ENCODE measurements around the gene RBM47.
"Not testable (repeated sequence)": the region's sequence is repeated elsewhere in the genome, so short reads cannot be mapped to it uniquely, and the experiment has no call there.

The RBM47 gene

GRCh38 chr4:40546969-40547788 is 82.5 kb downstream of the RBM47 start:
- Histone ChIP-seq H3K9me3 (ENCODE audit: control insufficient read depth in 1 of 2, low read length in 2 of 2) (no peaks in the 10 kb centered on the region), H3K4me1 (ENCODE audit: control insufficient read depth in 1 of 2, insufficient read depth in 2 of 2, low read length in 2 of 2) (no peaks in the 10 kb centered on the region), H3K36me3 (ENCODE audit: control insufficient read depth in 1 of 2, insufficient read depth in 2 of 2, low read length in 2 of 2) (no peaks in the 10 kb centered on the region), H3K27me3 (ENCODE audit: low read depth, low read length) (no peaks in the 10 kb centered on the region), H3K4me3 (ENCODE audit: low read depth in 1 of 2, low read length in 2 of 2) (no peak overlapping the region), H3K27ac (ENCODE audit: low read length) (peak overlapping the region; percentile 47)

GRCh38 chr4:40546506-40546905 is 83.2 kb downstream of the RBM47 start:
- Histone ChIP-seq H3K4me3 (ENCODE audit: low read depth in 1 of 2, low read length in 2 of 2) (no peak overlapping the region), H3K4me1 (ENCODE audit: control insufficient read depth in 1 of 2, insufficient read depth in 2 of 2, low read length in 2 of 2) (no peaks in the 10 kb centered on the region), H3K36me3 (ENCODE audit: control insufficient read depth in 1 of 2, insufficient read depth in 2 of 2, low read length in 2 of 2) (no peaks in the 10 kb centered on the region), H3K9me3 (ENCODE audit: control insufficient read depth in 1 of 2, low read length in 2 of 2) (no peaks in the 10 kb centered on the region), H3K27me3 (ENCODE audit: low read depth, low read length) (no peaks in the 10 kb centered on the region), H3K27ac (ENCODE audit: low read length) (peak overlapping the region; percentile 47)

- H3K4me1 ChIP-seq (ENCODE audit: control insufficient read depth in 1 of 2, insufficient read depth in 2 of 2, low read length in 2 of 2); H3K9me3 ChIP-seq (ENCODE audit: control insufficient read depth in 1 of 2, low read length in 2 of 2); H3K27me3 ChIP-seq (ENCODE audit: low read depth, low read length); H3K27ac ChIP-seq (ENCODE audit: low read length); H3K4me3 ChIP-seq (ENCODE audit: low read depth in 1 of 2, low read length in 2 of 2); H3K36me3 ChIP-seq (ENCODE audit: control insufficient read depth in 1 of 2, insufficient read depth in 2 of 2, low read length in 2 of 2): not testable (repeated sequence)
Observed at GRCh38 chr4:40545487-40545886, 84.2 kb downstream of the RBM47 start.

- H3K4me3 ChIP-seq (ENCODE audit: low read depth in 1 of 2, low read length in 2 of 2): no peak overlapping the region
- no peaks in the 10 kb centered on the region for H3K36me3 ChIP-seq (ENCODE audit: control insufficient read depth in 1 of 2, insufficient read depth in 2 of 2, low read length in 2 of 2)
- H3K27ac ChIP-seq (ENCODE audit: low read length): no peak overlapping the region
- no peaks in the 10 kb centered on the region for H3K4me1 ChIP-seq (ENCODE audit: control insufficient read depth in 1 of 2, insufficient read depth in 2 of 2, low read length in 2 of 2)
- H3K9me3 ChIP-seq (ENCODE audit: control insufficient read depth in 1 of 2, low read length in 2 of 2): no peaks in the 10 kb centered on the region
- H3K27me3 ChIP-seq (ENCODE audit: low read depth, low read length): no peaks in the 10 kb centered on the region
Observed at GRCh38 chr4:40544221-40544620, 85.4 kb downstream of the RBM47 start.

DNA sequence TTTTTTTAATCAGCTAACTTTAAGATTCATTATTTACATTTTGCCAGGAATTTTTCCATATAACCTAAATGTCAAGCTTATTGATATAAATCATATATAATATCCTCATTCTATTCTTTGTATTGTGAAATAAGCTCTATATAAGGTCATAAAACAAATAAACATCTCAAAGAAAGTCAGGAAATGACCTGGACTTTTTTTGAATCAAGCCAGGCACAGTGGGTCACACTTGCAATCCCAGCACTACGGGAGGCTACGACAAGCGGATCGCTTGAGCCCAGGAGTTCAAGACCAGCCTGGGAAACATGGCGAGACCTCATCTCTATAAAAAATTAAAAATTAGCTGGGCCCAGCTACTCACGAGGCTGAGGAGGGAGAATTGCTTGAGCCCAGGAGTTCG is 88.9 kb downstream of the RBM47 start:
- H3K27ac ChIP-seq (ENCODE audit: low read length): peak overlapping the region; percentile 31
- no peak overlapping the region for H3K4me3 ChIP-seq (ENCODE audit: low read depth in 1 of 2, low read length in 2 of 2)
- H3K27me3 ChIP-seq (ENCODE audit: low read depth, low read length): no peaks in the 10 kb centered on the region
- H3K4me1 ChIP-seq (ENCODE audit: control insufficient read depth in 1 of 2, insufficient read depth in 2 of 2, low read length in 2 of 2): no peaks in the 10 kb centered on the region
- no peaks in the 10 kb centered on the region for H3K9me3 ChIP-seq (ENCODE audit: control insufficient read depth in 1 of 2, low read length in 2 of 2)
- no peaks in the 10 kb centered on the region for H3K36me3 ChIP-seq (ENCODE audit: control insufficient read depth in 1 of 2, insufficient read depth in 2 of 2, low read length in 2 of 2)

DNA sequence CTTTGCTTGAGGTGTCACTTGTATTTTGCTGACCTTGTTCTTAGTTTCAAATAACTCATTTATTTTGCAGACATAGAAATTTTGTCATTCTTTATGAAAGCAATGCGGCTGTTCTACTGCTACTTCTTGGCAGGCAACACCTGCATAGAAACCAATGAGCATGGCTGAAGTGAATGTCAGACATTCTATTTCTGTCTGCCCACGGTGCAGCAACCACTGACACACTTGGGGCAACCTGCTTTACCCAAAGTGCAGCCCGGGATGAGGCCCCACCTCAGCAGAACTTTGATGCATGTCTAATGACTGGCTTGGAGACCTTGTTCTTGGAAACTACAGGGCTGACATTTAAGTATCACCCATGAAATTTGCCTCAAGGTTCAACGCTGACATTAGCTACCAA is 93.6 kb downstream of the RBM47 start:
- Histone ChIP-seq H3K4me1 (ENCODE audit: control insufficient read depth in 1 of 2, insufficient read depth in 2 of 2, low read length in 2 of 2) (no peaks in the 10 kb centered on the region), H3K4me3 (ENCODE audit: low read depth in 1 of 2, low read length in 2 of 2) (no peak overlapping the region), H3K27me3 (ENCODE audit: low read depth, low read length) (no peaks in the 10 kb centered on the region), H3K36me3 (ENCODE audit: control insufficient read depth in 1 of 2, insufficient read depth in 2 of 2, low read length in 2 of 2) (no peaks in the 10 kb centered on the region), H3K27ac (ENCODE audit: low read length) (no peak overlapping the region), H3K9me3 (ENCODE audit: control insufficient read depth in 1 of 2, low read length in 2 of 2) (no peaks in the 10 kb centered on the region)

DNA sequence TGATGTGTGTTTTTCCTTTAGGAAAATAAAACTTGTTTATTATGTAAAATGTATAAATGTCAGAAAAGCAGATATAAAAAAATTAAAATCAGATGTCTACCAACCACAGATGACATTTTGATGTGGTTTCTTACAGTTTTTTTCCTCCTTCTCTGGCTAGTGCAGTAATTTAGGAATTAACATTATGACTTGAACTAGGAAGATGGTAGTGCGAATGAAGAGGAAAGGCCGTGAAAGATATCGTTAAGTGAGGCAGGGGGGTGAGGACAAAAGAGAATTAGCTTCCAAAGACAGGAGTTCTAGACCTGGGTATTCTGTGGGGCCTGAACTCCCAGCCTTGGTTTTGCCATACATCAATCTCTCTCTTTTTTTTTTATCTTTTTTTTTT is 98.0 kb downstream of the RBM47 start:
- H3K9me3 ChIP-seq (ENCODE audit: control insufficient read depth in 1 of 2, low read length in 2 of 2): no peaks in the 10 kb centered on the region
- no peaks in the 10 kb centered on the region for H3K4me1 ChIP-seq (ENCODE audit: control insufficient read depth in 1 of 2, insufficient read depth in 2 of 2, low read length in 2 of 2)
- H3K4me3 ChIP-seq (ENCODE audit: low read depth in 1 of 2, low read length in 2 of 2): no peak overlapping the region
- no peaks in the 10 kb centered on the region for H3K36me3 ChIP-seq (ENCODE audit: control insufficient read depth in 1 of 2, insufficient read depth in 2 of 2, low read length in 2 of 2)
- H3K27me3 ChIP-seq (ENCODE audit: low read depth, low read length): no peaks in the 10 kb centered on the region
- H3K27ac ChIP-seq (ENCODE audit: low read length): no peak overlapping the region

DNA sequence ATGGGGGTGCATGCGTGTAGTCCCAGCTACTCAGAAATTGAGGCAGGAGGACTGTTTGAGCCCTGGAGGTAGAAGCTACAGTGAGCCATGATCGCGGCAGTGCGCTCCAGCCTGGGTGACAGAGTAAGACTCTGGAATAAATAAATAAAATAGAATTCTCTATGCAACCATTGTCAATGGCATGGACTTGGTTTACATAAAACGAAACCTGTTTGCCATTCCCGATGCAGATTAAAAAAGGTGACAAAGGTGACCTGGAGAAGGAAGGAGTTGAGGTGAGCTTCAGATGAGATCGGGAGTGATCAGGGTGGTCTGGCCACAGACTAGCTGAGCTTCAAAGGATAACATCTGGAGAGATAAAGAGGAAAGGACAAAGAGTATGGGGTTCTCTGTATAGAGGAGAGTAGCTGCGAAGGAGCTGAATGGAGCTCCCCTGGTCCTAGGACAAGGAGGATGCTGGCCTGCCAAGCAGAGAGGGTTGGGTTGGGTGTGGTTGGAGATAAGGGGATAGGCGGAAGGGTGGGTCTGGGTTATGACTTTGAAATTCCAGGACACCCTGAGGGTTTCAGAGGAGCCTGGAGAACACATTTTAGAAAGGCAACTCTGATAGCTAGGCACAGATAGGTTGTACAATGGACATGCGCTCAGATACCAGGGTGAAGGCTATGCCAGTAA is 98.6 kb downstream of the RBM47 start:
- Histone ChIP-seq H3K36me3 (ENCODE audit: control insufficient read depth in 1 of 2, insufficient read depth in 2 of 2, low read length in 2 of 2) (no peaks in the 10 kb centered on the region), H3K4me1 (ENCODE audit: control insufficient read depth in 1 of 2, insufficient read depth in 2 of 2, low read length in 2 of 2) (no peaks in the 10 kb centered on the region), H3K9me3 (ENCODE audit: control insufficient read depth in 1 of 2, low read length in 2 of 2) (no peaks in the 10 kb centered on the region), H3K4me3 (ENCODE audit: low read depth in 1 of 2, low read length in 2 of 2) (no peak overlapping the region), H3K27me3 (ENCODE audit: low read depth, low read length) (no peaks in the 10 kb centered on the region), H3K27ac (ENCODE audit: low read length) (no peak overlapping the region)

DNA sequence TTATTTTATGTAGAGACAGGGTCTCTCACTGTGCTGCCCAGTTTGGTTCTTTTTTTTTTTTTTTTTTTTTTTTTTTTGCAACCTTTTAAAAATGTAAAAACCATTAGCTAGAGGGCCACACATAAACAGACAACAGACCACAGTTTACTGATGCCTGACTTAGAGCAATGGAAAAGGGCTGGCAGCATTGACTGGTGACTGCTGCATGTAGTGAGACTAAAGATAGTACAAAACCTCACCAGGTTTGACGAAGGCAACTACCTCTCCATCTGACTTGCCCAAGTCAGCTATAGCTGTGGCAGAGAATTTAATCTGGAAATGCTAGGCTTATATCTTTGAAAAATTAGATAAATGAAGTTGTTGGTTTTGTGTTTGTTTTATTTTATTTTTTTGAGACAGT is 102.9 kb downstream of the RBM47 start:
- Histone ChIP-seq H3K4me3 (ENCODE audit: low read depth in 1 of 2, low read length in 2 of 2) (no peak overlapping the region), H3K9me3 (ENCODE audit: control insufficient read depth in 1 of 2, low read length in 2 of 2) (no peaks in the 10 kb centered on the region), H3K27me3 (ENCODE audit: low read depth, low read length) (no peaks in the 10 kb centered on the region), H3K36me3 (ENCODE audit: control insufficient read depth in 1 of 2, insufficient read depth in 2 of 2, low read length in 2 of 2) (no peaks in the 10 kb centered on the region), H3K4me1 (ENCODE audit: control insufficient read depth in 1 of 2, insufficient read depth in 2 of 2, low read length in 2 of 2) (peaks cover 0 to 4% of the 10 kb centered on the region in 2 donors), H3K27ac (ENCODE audit: low read length) (no peak overlapping the region)

GRCh38 chr4:40525752-40526598 is 103.7 kb downstream of the RBM47 start:
- Histone ChIP-seq H3K36me3 (ENCODE audit: control insufficient read depth in 1 of 2, insufficient read depth in 2 of 2, low read length in 2 of 2) (no peaks in the 10 kb centered on the region), H3K27me3 (ENCODE audit: low read depth, low read length) (no peaks in the 10 kb centered on the region), H3K4me1 (ENCODE audit: control insufficient read depth in 1 of 2, insufficient read depth in 2 of 2, low read length in 2 of 2) (peaks cover 0 to 4% of the 10 kb centered on the region in 2 donors), H3K4me3 (ENCODE audit: low read depth in 1 of 2, low read length in 2 of 2) (no peak overlapping the region), H3K27ac (ENCODE audit: low read length) (peak overlapping the region; percentile 26), H3K9me3 (ENCODE audit: control insufficient read depth in 1 of 2, low read length in 2 of 2) (no peaks in the 10 kb centered on the region)

GRCh38 chr4:40524366-40525041 is 105.2 kb downstream of the RBM47 start:
- H3K27ac ChIP-seq (ENCODE audit: low read length): no peak overlapping the region

More at GRCh38 chr4:40524366-40525041, 105.2 kb downstream of the RBM47 start:
- Histone ChIP-seq H3K4me3 (ENCODE audit: low read depth in 1 of 2, low read length in 2 of 2) (no peak overlapping the region), H3K9me3 (ENCODE audit: control insufficient read depth in 1 of 2, low read length in 2 of 2) (no peaks in the 10 kb centered on the region), H3K27me3 (ENCODE audit: low read depth, low read length) (no peaks in the 10 kb centered on the region), H3K36me3 (ENCODE audit: control insufficient read depth in 1 of 2, insufficient read depth in 2 of 2, low read length in 2 of 2) (no peaks in the 10 kb centered on the region), H3K4me1 (ENCODE audit: control insufficient read depth in 1 of 2, insufficient read depth in 2 of 2, low read length in 2 of 2) (peaks cover 0 to 4% of the 10 kb centered on the region in 2 donors)

Data from muscle layer of duodenum (tissue), 2 donors.